H9 (cell line): ENCODE measurements around the gene ATP6V0A1. TPM values are rescaled to one million over a fixed set of nuclear protein-coding genes. Genes with fewer than 3 reads are reported as not detected.

Source experiments
- DNase-seq: peaks from one replicate; pipeline ENCODE4 v3.0.0-alpha.2; 2017
- H2AFZ ChIP-seq: one replicate; pipeline ENCODE4 v1.6.1; 2013; ENCODE audit warnings: mild to moderate bottlenecking, low read length, control low read depth, moderate library complexity
- H2AK5ac ChIP-seq: 2 replicates; pipeline ENCODE4 v1.6.1; 2013; ENCODE audit warnings: low read length, control low read depth, mixed read lengths; ENCODE audit not compliant: insufficient read length
- H2BK120ac ChIP-seq: one replicate; pipeline ENCODE4 v1.6.1; 2013; ENCODE audit warnings: low read depth, mild to moderate bottlenecking, low read length, control low read depth, inconsistent platforms; ENCODE audit not compliant: poor library complexity, severe bottlenecking
- H2BK12ac ChIP-seq: 2 replicates; pipeline ENCODE4 v1.6.1; 2013; ENCODE audit warnings: low read length, control low read depth, mixed read lengths, low read depth; ENCODE audit not compliant: insufficient read length
- H2BK15ac ChIP-seq: 2 replicates; pipeline ENCODE4 v1.6.1; 2013; ENCODE audit warnings: low read depth, low read length, control low read depth
- H2BK20ac ChIP-seq: one replicate; pipeline ENCODE4 v1.6.1; 2013; ENCODE audit warnings: low read depth, mild to moderate bottlenecking, low read length, control low read depth, inconsistent platforms; ENCODE audit not compliant: poor library complexity, severe bottlenecking
- H2BK5ac ChIP-seq: 2 replicates; pipeline ENCODE4 v1.6.1; 2013; ENCODE audit warnings: low read length, control low read depth, mixed read lengths; ENCODE audit not compliant: insufficient read length
- H3K14ac ChIP-seq: 2 replicates; pipeline ENCODE4 v1.6.1; 2013; ENCODE audit warnings: low read length, control low read depth; ENCODE audit not compliant: insufficient read depth
- H3K18ac ChIP-seq: 2 replicates; pipeline ENCODE4 v1.6.1; 2013; ENCODE audit warnings: low read depth, mild to moderate bottlenecking, mixed read lengths, low read length, control low read depth; ENCODE audit not compliant: insufficient read length
- H3K23ac ChIP-seq: 2 replicates; pipeline ENCODE4 v1.6.1; 2013; ENCODE audit warnings: low read length, control low read depth, mixed read lengths, low read depth; ENCODE audit not compliant: insufficient read length
- H3K23me2 ChIP-seq: 2 replicates; pipeline ENCODE4 v1.6.1; 2013; ENCODE audit warnings: low read depth, mild to moderate bottlenecking, mixed read lengths, low read length, control low read depth; ENCODE audit not compliant: insufficient read length, poor library complexity, severe bottlenecking
- H3K27ac ChIP-seq: 2 replicates; pipeline ENCODE4 v1.5.1; 2013; ENCODE audit warnings: low read length, control low read depth, mixed read lengths, low read depth; ENCODE audit not compliant: insufficient read length
- H3K27me3 ChIP-seq: 2 replicates; pipeline ENCODE4 v1.6.1; 2013; ENCODE audit warnings: low read length, control low read depth, inconsistent platforms; ENCODE audit not compliant: insufficient read depth
- H3K4ac ChIP-seq: 2 replicates; pipeline ENCODE4 v1.6.1; 2013; ENCODE audit warnings: low read depth, mild to moderate bottlenecking, control low read depth, inconsistent platforms, low read length, moderate library complexity
- H3K4me1 ChIP-seq: 2 replicates; pipeline ENCODE4 v1.6.1; 2013; ENCODE audit warnings: low read length, control low read depth, inconsistent platforms; ENCODE audit not compliant: insufficient read depth
- H3K4me2 ChIP-seq: 2 replicates; pipeline ENCODE4 v1.6.1; 2013; ENCODE audit warnings: low read length, control low read depth, mixed read lengths; ENCODE audit not compliant: insufficient read length, insufficient read depth
- H3K56ac ChIP-seq: 2 replicates; pipeline ENCODE4 v1.6.1; 2013; ENCODE audit warnings: low read depth, mild to moderate bottlenecking, mixed read lengths, low read length, control low read depth; ENCODE audit not compliant: insufficient read length
- H3K79me1 ChIP-seq: 2 replicates; pipeline ENCODE4 v1.6.1; 2013; ENCODE audit warnings: low read depth, mild to moderate bottlenecking, moderate library complexity, low read length, control low read depth, inconsistent platforms; ENCODE audit not compliant: insufficient read depth, poor library complexity, severe bottlenecking
- H3K79me2 ChIP-seq: 2 replicates; pipeline ENCODE4 v1.6.1; 2013; ENCODE audit warnings: low read length, control low read depth, inconsistent platforms; ENCODE audit not compliant: insufficient read depth
- H3K9ac ChIP-seq: 2 replicates; pipeline ENCODE4 v1.6.1; 2013; ENCODE audit warnings: low read length, control low read depth, mixed read lengths; ENCODE audit not compliant: insufficient read length; ENCODE audit errors: extremely low read depth
- H3K9me3 ChIP-seq: one replicate; pipeline ENCODE4 v1.6.1; 2013; ENCODE audit warnings: low read depth, low read length, inconsistent platforms; ENCODE audit not compliant: control insufficient read depth
- H3T11ph ChIP-seq: one replicate; pipeline ENCODE4 v1.6.1; 2013; ENCODE audit warnings: mild to moderate bottlenecking, low read length, control low read depth, inconsistent platforms
- H4K20me1 ChIP-seq: one replicate; pipeline ENCODE4 v1.6.1; 2013; ENCODE audit not compliant: control insufficient read depth, insufficient read length, insufficient read depth
- H4K5ac ChIP-seq: 2 replicates; pipeline ENCODE4 v1.6.1; 2013; ENCODE audit warnings: low read depth, mild to moderate bottlenecking, mixed read lengths, low read length, control low read depth; ENCODE audit not compliant: insufficient read length
- H4K8ac ChIP-seq: replicated peaks from 2 replicates; pipeline ENCODE4 v1.6.1; 2013; ENCODE audit warnings: low read length, control low read depth, mixed read lengths, low read depth; ENCODE audit not compliant: insufficient read length
- H4K91ac ChIP-seq: 2 replicates; pipeline ENCODE4 v1.6.1; 2013; ENCODE audit warnings: low read depth, mild to moderate bottlenecking, moderate library complexity, mixed read lengths, low read length, control low read depth; ENCODE audit not compliant: insufficient read length
- H3K27ac Mint-ChIP-seq, 3 experiments: 2 replicates in 2 of 3; 3 replicates in 1 of 3; pipeline ENCODE4 v1.8.0; 2020 to 2021; ENCODE audit warnings: mixed read lengths in 3 of 3, mild to moderate bottlenecking in 1 of 3, moderate library complexity in 1 of 3
- H3K27me3 Mint-ChIP-seq: 2 replicates; pipeline ENCODE4 v1.8.0; 2021; ENCODE audit warnings: low read depth, mild to moderate bottlenecking, moderate library complexity, mixed read lengths
- H3K36me3 Mint-ChIP-seq, 3 experiments: 2 replicates in 2 of 3; 3 replicates in 1 of 3; pipeline ENCODE4 v1.8.0; 2020 to 2021; ENCODE audit warnings: low read depth in 3 of 3, mixed read lengths in 3 of 3; ENCODE audit not compliant: insufficient read depth in 1 of 3
- H3K4me1 Mint-ChIP-seq, 2 experiments: 2 replicates each; pipeline ENCODE4 v1.8.0; 2020; ENCODE audit warnings: mixed read lengths in 2 of 2
- H3K4me3 Mint-ChIP-seq, 2 experiments: 2 replicates in 1 of 2; 3 replicates in 1 of 2; pipeline ENCODE4 v1.8.0; 2020 to 2021; ENCODE audit warnings: mild to moderate bottlenecking in 2 of 2, mixed read lengths in 2 of 2, moderate library complexity in 1 of 2
- H3K9me3 Mint-ChIP-seq, 2 experiments: 2 replicates in 1 of 2; 3 replicates in 1 of 2; pipeline ENCODE4 v1.8.0; 2020; ENCODE audit warnings: mild to moderate bottlenecking in 2 of 2, mixed read lengths in 2 of 2, moderate library complexity in 1 of 2
- CTCF ChIP-seq: fragments of 200-600 bp; sonication (generic); conservative IDR thresholded peaks from 3 replicates; pipeline ENCODE4 v1.8.0; 2021; ENCODE audit warnings: antibody characterized with exemption, mild to moderate bottlenecking
- whole genome bisulfite sequencing: extraction: QIAGEN DNeasy Blood & Tissue Kit; methylation state at CpG from one replicate; pipeline ENCODE4 v1.1.7; 2013; ENCODE audit warnings: missing lambda C conversion rate, low lambda C conversion rate, mixed read lengths; ENCODE audit not compliant: insufficient read length; ENCODE audit errors: extremely low coverage; 5-methylcytosine and 5-hydroxymethylcytosine counted together
- total RNA-seq: library from RNA; stranded (reverse); gene quantifications from 2 replicates; pipeline ENCODE4 v1.2.1, GENCODE V29; 2021

Gene ATP6V0A1
- total RNA-seq, 1 experiment from 2014 or later: 54.1 TPM

DNA sequence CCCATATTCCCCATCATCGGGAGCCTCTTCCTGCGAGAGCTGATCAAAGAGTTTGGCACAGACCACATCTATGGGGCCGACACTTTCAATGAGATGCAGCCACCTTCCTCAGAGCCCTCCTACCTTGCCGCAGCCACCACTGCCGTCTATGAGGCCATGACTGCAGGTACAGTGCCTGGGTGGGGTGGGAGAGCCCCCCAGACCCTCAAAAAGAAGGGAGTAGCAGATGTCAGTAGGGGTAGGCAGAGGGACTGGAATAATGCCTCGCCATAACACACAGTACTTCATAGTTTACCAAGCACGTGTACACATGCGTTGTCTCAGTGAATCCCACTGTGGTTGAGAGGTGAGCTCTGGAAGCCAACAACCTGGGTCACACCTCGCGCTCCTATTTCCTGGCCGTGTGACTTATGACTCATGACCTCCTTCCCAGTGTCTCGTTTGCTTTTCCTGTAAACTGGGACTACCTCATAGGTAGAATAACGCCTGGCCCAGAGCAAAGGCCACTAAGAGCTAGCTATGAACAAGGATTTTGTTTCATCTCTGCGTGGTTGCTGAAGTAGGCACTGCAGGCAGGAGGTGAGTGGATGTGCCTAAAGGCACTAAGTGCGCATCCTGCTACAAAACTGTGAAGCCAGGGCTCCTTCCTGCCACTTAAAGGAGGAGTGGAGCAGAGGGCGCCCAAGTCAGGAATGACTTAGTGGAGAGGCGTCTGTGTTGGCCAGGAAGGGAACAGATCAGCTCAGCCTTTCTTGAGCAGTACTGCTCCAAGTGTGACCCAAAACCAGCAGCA lies 82.6 kb downstream of the ATP6V0A1 start:
- Histone ChIP-seq H4K91ac (no peak overlapping the region), H2BK5ac (no peak overlapping the region), H3K4ac (no peak overlapping the region), H2BK20ac (no peak overlapping the region), H3K4me1 (no peaks in the 10 kb centered on the region; the same call in 1 of the 2 replicates), H3K9me3 (no peaks in the 10 kb centered on the region), H2AK5ac (no peak overlapping the region), H3K9ac (no peak overlapping the region), H3K56ac (no peak overlapping the region), H4K8ac (no peak overlapping the region), H2BK12ac (no peak overlapping the region), H2BK15ac (no peak overlapping the region), H3K27ac (no peak overlapping the region), H3K27me3 (no peaks in the 10 kb centered on the region), H4K5ac (no peak overlapping the region), H2BK120ac (no peak overlapping the region), H4K20me1 (no peaks in the 10 kb centered on the region), H3K79me1 (no peaks in the 10 kb centered on the region), H3K14ac (no peak overlapping the region), H3T11ph (no peak overlapping the region), H3K18ac (no peak overlapping the region), H3K23me2 (peaks cover 5% of the 10 kb centered on the region), H3K23ac (no peak overlapping the region), H3K79me2 (no peaks in the 10 kb centered on the region), H3K4me2 (no peak overlapping the region), H2AFZ (no peak overlapping the region)
- Mint-ChIP-seq H3K9me3 (no peaks in the 10 kb centered on the region), H3K4me1 (peaks cover 4 to 12% of the 10 kb centered on the region in 2 experiments; a peak in 3 of 4 replicates), H3K36me3 (peaks cover 2 to 29% (median 27%) of the 10 kb centered on the region in 3 experiments; a peak in 6 of 7 replicates), H3K27me3 (no peaks in the 10 kb centered on the region; the same call in 1 of the 2 replicates), H3K4me3 (no peak overlapping the region), H3K27ac (peak overlapping the region in 1 of 3 experiments; percentile 90; a peak in 1 of 7 replicates)
- TF ChIP-seq CTCF: no peak
- DNase-seq: no peak
- no CpG with 5 or more reads among the region's 17 CpGs for WGBS
